Measurements from ENCODE around the gene LOXL4.

LOXL4 gene

DNA sequence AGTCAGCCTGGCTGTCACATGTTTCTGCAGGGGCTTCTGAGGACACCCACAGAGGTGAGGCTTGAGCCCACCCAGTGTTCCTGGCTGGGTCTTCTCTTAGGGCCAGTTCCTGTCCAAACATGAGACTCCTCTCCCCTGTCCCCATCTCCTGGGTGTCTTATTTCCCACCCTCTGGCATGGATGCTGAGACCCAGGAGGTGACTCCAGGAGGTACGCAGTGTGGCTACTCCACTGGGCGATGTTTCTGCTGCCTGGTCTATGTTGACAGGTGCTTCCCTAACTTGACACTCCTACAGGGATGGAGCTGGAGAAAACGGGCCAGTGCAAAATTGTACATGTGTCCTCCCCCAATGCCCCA lies 26.3 kb upstream of the LOXL4 start:
- FAIRE-seq = no peak

DNA sequence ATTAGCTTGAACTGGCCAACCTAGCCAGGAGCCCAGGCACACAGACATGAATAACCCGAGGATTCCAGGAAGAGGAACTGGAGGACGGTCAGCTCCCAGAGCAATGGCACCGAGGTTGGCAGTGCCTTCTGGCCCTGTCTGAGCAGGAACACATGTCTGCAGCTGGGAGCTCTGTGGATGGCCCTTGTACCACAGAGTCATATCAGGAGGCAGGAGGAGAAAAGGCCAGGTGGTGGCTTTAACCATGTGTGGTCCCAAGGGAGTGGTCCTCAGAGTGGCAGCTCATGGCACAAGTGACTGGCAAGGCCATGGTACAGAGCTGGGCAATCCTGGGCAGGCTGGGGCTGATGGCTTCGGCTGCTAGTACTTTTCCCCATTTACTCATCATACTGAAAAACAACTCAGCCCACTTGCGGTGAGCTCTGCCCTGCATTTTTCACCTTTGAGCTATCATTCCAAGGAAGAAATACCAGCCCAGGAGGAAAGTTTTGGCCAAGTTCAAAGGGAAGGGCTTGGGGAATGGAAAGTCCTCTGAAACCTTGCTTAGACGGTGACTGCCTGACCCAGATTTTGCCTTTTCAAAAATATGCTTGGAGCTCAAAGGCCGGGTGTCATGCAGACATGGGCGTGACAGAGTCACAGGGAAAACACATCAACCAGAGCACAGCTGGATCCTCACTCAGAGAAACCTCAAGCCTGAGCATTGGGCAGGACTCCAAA lies 25.7 kb upstream of the LOXL4 start:
- no peak for FAIRE-seq

DNA sequence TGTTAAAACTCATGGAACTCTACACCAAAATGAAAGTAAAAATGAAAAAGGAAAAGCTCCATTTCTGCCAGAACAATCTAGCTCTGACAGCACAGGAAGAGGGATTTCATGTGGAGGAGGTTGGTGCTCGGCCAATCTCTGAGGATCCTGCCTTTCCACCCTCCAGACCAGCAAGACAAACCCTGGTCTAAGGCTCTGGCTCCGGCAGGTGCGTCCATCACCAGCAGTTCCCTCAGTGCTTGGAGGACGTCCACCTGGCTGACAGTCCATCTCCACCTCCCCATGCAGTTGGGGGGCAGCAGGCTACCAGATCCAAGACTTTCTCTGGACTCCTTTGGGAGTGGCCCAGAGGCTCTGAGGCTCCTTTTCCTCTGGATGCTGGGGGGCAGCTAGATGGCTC lies 25.0 kb upstream of the LOXL4 start:
- no peak for FAIRE-seq

DNA sequence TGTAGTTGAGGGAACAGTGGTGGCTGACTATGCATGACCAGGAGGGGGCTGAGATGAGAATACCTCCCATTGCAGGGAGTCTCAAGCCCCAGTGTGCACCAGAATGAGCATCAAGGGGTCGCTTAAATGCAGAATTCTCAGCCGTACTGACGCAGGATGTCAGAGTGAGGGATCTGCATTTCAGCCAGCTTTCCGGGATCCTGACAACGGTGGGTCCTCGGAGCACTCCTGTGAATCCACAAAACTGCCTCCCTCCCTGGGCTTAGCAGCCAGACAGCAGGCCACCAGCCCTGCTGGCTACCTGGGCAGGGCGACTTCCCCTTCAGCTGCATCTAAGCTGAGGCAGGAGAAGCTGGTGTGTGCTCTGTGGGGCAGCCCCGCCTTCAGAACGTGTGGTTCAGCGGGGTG lies 21.8 kb upstream of the LOXL4 start:
- no peak for FAIRE-seq

DNA sequence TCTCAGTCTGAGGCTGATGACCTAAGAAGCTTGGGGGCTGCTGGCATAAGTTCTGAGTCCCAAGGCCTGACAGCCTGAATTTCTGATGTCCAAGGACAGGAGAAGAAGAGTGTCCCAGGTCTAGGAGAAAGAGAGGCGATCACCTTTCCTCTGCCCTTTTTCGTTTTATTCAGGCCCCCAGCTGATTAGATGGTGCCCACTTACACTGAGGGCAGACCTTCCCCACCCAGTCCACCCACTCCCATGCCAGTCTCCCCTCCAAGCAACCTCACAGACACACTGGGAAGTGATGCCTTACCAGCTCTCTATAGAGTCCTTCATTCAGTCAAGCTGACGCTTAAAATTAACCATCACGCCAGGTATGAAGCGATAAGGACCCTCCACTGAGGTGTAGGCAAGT lies 19.3 kb upstream of the LOXL4 start:
- FAIRE-seq = no peak

DNA sequence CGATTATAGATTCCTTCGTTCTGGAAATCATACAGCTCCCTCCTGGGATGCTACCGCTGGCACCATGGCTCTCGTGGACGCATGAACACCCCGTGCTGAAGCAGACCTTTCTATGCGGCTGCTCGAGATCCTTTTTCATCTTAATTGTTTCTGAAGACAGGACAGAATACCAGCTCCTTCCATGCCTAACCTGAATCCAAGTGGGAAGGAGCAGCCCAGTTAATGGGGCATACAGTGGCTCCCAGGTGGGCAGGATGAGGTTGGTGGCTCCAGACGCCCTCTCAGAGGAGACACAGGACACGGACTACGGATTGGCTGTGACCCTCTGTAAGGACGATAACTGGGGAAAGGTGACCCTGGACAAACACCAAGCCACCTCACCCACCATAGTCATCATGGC lies 18.4 kb upstream of the LOXL4 start:
- FAIRE-seq = no peak

DNA sequence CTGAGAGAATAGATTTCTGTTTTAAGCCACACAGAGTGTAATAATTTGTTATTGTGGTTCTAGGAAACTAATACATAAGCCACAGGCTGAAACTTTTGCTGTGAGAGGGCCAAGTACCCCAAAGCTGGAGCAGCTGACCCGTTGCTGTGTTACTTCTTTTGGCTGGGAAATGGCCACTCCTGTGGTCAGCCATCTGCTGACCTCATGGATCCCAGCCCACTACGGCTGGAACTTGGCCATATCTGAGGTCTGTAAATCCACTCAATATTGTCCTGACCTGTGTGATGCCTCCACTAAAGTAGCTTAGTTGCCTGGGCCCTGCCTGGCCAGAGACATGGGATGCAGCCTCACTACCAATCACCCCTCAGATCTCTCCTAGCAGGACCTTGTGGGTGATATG lies 17.4 kb upstream of the LOXL4 start:
- FAIRE-seq = no peak

DNA sequence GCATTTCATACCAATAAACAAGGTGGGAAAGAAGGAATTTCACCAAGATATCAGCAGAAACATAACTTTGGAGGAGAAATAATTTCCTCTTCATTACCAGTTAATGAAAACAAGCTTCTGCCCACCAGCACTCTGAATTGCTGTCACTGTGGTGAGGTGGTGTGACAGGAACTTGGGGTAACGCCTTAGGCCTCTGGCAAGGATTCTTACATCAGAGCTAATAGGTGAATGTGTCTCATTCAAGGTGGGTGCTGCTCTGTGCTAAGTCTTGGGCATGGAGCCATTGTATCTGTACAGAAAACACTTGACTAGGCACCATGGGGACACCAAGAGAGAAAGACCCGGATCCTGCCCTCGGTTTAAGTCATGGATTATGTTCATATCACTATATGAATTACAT lies 8.3 kb upstream of the LOXL4 start:
- FAIRE-seq = no peak

DNA sequence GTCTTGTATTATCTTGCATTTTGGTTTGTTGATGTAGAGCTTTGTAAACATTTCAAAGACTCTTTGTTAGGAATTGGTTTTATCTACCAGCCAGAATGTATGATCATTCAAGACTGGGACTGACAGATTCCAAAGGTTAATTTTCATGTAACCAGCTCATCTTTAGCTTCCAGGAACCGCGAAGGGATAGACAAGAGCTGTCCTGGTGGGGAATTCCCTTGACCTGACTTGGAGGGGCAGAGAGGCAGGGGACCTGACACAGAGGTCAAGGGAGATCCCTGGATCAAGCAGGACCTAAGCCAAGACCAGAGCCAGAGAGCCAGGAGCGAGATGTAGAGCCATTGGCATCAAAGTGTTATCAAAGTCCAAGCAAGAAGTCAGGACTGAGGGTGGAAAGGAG lies 6.6 kb upstream of the LOXL4 start:
- no peak for FAIRE-seq

DNA sequence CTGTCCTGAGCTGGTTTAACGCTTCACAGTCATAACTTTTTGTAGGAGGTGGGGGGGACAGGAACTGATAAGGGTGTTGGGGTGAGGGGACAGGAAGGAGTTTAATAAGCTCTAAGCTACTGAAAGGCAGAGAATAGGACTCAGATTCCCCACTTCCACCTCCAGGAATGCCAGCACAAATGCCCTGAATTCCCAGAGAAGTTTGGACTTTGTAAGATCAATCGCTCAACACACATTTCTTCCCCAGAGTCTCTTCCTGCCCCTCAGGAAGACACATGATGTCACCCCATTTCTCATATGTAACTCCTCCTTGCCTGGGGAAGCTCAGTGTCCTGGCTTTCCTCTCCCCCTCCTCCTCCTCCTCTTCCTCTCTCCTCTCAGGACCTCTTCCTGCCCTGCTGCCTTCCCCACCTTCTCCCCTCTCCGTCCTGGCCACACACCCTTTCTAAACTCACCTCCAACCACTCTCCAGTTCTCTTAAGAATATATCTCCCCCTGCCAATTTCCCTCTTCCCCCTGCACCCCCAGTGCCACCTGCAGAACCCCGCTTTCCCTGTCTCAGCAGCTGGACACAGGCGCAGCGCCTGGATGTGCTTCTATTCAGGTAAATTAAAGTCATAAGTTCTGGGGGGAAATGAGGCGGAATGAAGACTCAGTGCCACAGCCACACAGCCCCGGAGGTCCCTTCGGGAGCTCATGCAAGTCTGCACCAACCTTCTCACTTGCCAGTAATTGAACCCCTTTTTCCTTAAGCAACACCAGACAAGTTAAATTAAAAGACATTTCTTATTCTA lies 5.3 kb upstream of the LOXL4 start:
- FAIRE-seq = no peak

DNA sequence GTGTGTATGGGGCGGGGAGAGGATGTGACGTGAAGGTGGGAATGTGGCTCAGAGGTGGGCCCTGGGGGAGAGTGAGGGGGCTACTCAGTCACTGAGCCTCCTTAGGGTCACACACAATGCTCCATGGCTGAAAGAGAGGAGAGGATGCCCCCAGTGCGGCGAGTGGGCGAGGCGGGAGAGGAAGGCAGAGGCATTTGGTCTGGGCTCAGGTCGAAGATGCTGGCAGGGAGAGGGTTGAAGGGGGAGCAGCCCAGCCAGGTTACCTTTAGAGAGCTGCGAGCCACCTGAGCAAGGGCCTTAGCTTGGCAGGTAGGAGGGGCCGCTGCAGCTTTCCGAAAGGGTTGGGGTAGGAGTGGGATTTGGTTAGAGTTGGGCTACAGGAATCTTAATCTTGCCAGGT lies 4.7 kb upstream of the LOXL4 start:
- FAIRE-seq = no peak

DNA sequence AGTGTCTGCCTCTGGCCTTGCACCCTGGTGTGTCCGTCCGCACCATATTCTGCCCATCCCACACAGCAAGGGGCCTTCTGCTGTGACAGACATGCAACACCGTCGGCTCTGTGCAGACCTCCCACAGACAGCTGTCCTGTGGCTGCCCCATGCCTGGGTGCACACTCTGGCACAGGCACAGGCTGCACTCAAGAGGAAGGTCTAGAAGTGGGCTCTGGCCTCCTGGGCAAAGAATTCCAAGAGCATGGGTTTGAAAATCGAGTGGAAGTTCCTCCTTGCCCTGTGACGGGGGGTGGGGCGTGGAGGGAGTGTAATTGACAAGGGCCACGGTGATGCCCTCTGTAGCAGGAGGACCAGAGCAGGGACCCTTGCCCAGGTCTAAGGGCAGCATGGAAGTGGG lies 4.3 kb upstream of the LOXL4 start:
- no peak for FAIRE-seq

DNA sequence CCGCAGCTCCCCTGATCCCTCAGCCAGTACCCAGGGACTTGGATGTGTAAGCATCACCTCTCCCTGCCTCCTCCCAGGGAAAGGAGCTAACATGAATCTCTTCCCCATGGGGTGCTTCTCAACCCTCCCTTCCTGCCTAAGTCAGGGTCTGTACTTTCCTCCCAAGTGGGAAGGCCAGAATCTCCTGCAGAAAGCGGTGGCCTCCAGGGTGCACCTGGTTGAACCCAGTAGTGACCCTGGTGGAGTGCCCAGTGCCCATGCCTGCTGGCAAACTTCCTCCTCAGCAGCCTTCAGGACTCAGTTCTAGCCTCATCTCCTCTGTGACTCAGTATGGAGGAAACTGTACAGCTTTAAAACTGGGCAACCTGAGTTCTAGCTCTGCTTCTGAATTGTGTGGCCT lies 2.8 kb upstream of the LOXL4 start:
- FAIRE-seq = no peak

DNA sequence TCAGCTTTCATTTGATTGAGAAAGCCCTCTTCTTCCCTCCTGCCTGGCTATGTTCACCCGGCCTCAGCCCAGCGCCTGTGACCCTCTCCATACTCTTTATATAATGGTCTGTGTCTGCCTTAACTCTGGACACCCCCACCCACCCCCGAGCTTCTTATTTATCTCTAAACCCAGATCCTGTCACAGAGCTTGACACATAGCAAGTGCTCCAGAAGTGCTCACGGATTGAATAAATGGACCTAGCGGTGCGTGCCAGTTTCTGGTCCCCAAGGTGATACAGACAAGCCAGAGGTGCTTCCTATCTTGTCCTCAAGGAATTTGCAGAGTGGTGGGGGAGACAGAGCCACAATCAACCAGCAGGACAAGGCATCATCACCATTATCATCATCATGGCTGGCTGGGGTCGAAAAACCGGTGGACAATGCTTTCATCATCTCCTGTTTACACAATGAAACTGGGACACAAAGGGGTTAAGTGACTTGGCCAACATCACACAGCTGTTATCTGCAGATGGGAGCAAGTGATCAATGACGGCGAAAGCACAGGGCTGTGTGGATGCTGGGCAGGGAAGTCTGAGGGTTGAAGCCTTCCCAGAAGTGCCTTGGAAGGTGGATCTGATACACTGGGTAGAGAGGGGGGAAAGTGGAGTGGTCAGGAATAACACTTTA lies 2.2 kb upstream of the LOXL4 start:
- FAIRE-seq = no peak

DNA sequence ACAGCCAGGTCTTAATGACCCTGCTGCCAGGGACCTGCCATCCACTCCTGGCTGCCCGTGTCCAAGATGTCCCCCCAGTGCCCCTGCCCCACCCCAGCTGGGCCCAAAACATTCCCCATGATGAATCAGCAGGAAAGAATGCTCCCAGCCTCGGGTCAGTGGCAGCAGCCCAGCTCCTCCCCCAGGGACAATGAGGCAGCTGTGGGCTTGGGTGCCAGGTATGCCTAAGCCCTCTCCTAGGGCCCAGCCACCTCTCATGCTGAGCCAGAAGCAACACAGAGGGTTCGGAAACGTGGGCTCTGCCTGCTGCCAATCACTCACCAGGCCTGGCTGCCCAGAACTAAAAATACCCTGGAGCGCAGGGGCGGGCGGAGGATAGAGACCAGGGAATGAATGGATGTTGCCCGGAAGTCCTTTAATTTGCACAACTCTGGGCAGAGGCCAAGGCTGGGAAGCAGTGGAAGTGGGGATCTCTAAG lies 1.5 kb upstream of the LOXL4 start:
- no peak for FAIRE-seq

DNA sequence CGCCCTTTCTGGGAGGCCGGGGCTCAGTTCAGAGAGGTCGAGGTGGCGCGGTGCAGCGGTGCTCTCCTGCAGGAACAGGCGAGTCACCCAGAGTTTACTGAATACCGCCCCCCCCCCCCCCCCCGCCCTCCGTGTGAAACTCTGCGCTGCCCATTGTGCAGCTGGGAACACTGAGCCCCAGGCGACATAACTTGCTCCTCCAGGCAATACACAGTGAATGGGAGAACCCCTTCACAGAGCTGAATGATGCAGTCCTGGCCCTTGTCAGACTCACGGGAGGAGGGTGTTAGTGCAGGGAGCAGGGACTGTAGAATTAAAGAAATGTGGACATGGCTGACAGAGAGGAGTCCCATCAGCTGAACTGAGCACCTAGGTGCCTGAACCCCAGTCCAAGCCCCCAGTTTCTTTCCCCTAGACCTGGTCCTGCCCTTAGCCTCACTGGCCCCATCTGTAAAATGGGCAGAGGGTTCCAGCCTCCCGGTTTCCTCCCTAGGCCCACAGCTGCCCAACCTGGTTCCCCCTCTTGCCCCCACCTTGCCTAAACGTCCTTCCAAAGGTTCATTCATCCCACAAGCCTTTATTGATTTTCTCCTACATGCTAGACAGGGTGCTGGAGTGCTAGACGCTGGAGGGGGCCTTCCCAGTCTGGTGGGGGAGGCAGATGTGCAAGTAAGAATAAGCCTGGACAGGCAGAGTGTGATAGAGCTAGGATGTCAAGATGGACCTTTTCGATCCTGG lies 869 bp upstream of the LOXL4 start:
- FAIRE-seq = no peak

DNA sequence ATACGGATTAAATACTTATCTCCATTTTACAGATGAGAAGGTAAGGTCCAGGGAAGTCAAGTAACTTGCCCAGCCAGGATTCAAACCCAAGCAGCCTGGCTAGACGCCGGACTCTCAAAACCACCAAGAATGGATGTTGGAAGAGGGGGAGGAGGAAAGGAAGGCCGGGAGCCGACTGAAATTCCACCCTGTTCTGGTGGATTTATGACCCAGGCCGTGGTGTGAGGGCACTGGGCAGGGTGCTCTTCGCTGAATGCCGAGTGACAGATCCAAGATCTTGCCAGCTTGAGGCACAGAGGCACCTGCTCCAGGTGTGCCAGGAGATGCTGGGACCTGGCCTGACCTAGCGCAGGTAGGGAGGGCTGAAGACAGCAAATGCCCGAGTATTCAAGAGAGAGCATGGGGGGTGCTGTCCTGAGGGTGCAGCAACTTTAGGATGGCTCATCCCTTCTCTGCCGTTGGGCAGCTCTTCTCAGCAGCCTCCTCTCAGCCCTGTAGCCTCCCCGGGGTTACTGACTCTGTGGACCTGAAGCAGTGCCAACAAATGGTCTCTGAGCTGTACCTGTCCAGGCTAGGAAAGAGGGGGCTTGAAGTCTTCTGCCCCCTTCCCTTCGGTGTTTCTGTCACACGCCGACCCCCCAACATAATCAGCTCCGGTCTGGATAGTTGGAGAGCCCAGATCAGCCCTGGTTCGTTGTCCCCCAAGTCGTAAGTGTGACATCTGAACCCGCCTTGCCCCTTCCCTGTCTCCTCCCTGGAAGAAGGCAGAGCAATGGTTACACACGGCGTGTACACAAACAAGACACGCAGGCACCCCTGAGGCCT lies 713 bp downstream of the LOXL4 start:
- no peak for FAIRE-seq

DNA sequence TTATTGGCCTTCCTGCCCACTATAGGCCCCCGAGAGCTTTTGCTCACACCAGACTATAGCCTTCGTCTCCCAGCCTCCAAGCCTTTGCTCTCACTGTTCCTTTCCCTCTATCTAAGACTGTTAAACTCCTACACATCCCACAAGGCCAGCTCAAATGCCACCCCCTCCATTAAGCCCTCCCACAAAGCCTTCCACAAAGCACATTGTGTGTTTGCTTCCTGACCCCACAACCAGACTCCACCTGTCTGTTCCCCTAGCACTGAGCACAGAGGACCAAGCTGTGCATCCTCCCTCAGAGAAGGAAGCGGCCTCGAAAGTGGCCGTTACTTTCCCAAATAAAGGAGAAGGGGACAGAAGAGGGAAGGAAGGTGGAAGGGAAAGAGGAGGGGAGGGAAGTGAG lies 1.3 kb downstream of the LOXL4 start:
- no peak for FAIRE-seq

DNA sequence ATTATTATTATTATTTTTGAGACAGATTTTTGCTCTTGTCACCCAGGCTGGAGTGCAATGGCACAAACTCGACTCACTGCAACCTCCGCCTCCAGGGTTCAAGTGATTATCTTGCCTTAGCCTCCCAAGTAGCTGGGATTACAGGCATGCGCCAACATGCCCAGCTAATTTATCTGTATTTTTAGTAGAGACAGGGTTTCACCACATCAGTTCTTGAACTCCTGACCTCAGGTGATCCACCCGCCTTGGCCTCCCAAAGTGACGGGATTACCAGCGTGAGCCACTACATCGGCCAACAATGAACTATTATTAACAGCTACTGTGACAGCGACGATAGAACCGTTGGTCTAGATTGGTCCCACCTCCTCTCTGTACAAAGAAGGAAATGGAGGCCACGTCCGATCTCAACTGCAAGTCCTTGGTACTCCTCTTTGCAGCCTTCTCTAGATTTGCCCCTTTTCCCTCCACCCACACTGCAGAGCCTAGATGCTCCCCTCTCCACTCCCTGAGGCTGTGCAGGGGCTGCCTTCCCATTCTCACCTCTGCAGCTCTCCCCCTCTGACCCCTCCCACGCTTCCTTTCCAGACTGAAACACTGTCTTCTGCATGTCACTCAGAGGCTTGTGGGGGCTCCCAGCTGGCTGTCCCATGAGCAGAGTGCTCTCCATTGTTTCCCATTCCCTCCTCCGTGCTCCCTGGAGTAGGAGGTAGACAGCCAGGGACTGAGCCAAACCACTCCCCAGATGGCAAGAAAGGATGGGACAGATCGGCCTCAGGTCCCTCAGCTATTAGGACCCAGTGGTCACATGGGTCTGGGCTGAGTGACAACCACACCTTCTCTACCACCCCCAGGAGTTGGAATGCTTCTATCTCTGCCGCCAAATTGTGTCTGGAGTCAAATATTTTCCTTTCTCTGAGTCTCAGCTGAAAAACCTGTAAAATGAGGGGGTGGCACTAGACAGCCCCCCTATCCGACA lies 2.3 kb downstream of the LOXL4 start:
- no peak for FAIRE-seq

DNA sequence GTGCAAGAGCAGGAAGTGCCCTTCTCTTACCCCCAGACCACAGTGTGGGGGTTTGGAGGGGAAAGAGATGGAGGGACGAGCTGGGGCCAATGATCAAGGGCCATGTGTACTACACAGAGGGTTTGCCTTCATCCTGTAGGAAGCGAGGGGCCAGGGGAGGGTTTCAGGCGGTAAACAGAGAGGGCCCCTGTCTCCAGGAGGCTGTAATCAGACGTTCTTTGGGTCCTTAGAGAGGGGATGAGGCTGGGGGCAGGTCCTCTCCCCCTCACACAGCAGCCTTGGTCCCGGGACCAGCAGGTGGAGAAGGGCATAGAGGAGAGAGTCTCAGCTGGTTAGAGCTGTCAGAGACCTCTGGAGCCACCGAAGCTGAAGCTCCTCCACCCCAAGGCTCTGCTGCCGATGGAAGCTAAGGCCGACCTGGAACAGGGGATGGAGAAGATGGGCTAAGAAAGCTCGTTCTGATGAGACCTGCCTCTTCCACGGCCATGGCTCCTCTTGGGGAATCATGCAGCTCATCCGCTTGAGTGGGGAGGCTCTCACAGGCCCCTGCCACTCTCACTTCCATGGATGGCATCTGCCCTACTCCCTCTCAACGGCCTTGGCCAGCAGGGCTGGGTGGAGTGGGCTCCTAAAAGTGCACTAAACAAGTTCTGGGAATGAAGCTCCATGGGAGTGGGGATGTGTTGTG lies 3.5 kb downstream of the LOXL4 start:
- no peak for FAIRE-seq
